ENCODE data around the gene GOLPH3. TPM values are rescaled to one million over a fixed set of nuclear protein-coding genes. Genes with fewer than 3 reads are reported as not detected.

The GOLPH3 gene
- total RNA-seq, 1 experiment from 2014 or later: 69.2 TPM

DNA sequence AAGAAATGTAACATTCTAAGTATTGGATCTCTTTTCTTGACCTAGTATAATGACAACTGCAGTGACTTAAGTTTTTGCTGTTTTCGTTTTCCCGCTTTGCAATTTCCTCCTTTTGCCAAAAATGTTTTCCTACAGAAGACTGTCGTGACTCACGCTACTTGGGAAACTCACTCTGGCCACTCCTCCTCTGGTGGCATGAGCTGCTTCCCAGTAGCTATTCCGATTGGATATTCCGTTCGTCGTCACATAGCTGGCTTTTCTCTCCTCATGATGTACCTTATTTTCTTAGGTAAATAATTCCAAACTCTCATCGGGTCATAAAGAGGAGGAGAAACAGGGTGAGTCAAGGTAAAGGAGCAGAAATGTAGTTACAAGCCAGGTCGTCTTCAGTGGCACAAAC is 64.9 kb downstream of the GOLPH3 start:
- H3K27me3 ChIP-seq (ENCODE audit: insufficient read depth, low read length): no peaks in the 10 kb centered on the region
- TF ChIP-seq, protein P1, sequence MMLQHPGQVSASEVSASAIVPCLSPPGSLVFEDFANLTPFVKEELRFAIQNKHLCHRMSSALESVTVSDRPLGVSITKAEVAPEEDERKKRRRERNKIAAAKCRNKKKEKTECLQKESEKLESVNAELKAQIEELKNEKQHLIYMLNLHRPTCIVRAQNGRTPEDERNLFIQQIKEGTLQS (IDR thresholded peaks at IDR 0.05): no peak
- no peak for TF ChIP-seq SRF (IDR thresholded peaks at IDR 0.05; ENCODE audit: low read depth)
- no peak for TF ChIP-seq ZFX (IDR thresholded peaks at IDR 0.05)
- TF ChIP-seq SIN3A (IDR thresholded peaks at IDR 0.05; ENCODE audit: low read depth): no peak
- TF ChIP-seq, protein P2, sequence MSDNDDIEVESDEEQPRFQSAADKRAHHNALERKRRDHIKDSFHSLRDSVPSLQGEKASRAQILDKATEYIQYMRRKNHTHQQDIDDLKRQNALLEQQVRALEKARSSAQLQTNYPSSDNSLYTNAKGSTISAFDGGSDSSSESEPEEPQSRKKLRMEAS (IDR thresholded peaks at IDR 0.05): no peak
- no peak for TF ChIP-seq FOSL1 (IDR thresholded peaks at IDR 0.05; ENCODE audit: low read depth)
- TF ChIP-seq ELF1 (IDR thresholded peaks at IDR 0.05; ENCODE audit: borderline replicate concordance, low read depth): no peak
- no peak for TF ChIP-seq ZNF274 (IDR thresholded peaks at IDR 0.05; ENCODE audit: low read depth, low read length)
- TF ChIP-seq, protein P3, sequence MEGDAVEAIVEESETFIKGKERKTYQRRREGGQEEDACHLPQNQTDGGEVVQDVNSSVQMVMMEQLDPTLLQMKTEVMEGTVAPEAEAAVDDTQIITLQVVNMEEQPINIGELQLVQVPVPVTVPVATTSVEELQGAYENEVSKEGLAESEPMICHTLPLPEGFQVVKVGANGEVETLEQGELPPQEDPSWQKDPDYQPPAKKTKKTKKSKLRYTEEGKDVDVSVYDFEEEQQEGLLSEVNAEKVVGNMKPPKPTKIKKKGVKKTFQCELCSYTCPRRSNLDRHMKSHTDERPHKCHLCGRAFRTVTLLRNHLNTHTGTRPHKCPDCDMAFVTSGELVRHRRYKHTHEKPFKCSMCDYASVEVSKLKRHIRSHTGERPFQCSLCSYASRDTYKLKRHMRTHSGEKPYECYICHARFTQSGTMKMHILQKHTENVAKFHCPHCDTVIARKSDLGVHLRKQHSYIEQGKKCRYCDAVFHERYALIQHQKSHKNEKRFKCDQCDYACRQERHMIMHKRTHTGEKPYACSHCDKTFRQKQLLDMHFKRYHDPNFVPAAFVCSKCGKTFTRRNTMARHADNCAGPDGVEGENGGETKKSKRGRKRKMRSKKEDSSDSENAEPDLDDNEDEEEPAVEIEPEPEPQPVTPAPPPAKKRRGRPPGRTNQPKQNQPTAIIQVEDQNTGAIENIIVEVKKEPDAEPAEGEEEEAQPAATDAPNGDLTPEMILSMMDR (IDR thresholded peaks at IDR 0.05 in 2 of 3, conservative IDR thresholded peaks at IDR 0.05 in 1 of 3; ENCODE audit: borderline replicate concordance in 1 of 3, insufficient read depth in 1 of 3, low read depth in 2 of 3, low read length in 2 of 3): no peak
- TF ChIP-seq EGR1 (IDR thresholded peaks at IDR 0.05; ENCODE audit: low read depth): no peak
- TF ChIP-seq YY1 (IDR thresholded peaks at IDR 0.05; ENCODE audit: extremely low read depth, insufficient replicate concordance, low read depth, low read length): no peak
- TF ChIP-seq POLR2A (IDR thresholded peaks at IDR 0.05; ENCODE audit: borderline replicate concordance, extremely low read depth, insufficient read depth, insufficient read length): no peak
- no peak for TF ChIP-seq CEBPB (IDR thresholded peaks at IDR 0.05; ENCODE audit: low read depth)
- no peak for TF ChIP-seq TCF7L2 (IDR thresholded peaks at IDR 0.05; ENCODE audit: borderline replicate concordance, extremely low read depth, insufficient read depth, insufficient read length)
- TF ChIP-seq, protein P4, sequence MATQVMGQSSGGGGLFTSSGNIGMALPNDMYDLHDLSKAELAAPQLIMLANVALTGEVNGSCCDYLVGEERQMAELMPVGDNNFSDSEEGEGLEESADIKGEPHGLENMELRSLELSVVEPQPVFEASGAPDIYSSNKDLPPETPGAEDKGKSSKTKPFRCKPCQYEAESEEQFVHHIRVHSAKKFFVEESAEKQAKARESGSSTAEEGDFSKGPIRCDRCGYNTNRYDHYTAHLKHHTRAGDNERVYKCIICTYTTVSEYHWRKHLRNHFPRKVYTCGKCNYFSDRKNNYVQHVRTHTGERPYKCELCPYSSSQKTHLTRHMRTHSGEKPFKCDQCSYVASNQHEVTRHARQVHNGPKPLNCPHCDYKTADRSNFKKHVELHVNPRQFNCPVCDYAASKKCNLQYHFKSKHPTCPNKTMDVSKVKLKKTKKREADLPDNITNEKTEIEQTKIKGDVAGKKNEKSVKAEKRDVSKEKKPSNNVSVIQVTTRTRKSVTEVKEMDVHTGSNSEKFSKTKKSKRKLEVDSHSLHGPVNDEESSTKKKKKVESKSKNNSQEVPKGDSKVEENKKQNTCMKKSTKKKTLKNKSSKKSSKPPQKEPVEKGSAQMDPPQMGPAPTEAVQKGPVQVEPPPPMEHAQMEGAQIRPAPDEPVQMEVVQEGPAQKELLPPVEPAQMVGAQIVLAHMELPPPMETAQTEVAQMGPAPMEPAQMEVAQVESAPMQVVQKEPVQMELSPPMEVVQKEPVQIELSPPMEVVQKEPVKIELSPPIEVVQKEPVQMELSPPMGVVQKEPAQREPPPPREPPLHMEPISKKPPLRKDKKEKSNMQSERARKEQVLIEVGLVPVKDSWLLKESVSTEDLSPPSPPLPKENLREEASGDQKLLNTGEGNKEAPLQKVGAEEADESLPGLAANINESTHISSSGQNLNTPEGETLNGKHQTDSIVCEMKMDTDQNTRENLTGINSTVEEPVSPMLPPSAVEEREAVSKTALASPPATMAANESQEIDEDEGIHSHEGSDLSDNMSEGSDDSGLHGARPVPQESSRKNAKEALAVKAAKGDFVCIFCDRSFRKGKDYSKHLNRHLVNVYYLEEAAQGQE (IDR thresholded peaks at IDR 0.05; ENCODE audit: low read depth): no peak
- no peak for TF ChIP-seq EZH2 (IDR thresholded peaks at IDR 0.05)
- ATAC-seq: no peak
- no peak overlapping the region for H3K27ac ChIP-seq (ENCODE audit: low read depth, low read length)
- H2AFZ ChIP-seq (ENCODE audit: low read depth, low read length, poor library complexity, severe bottlenecking): no peak overlapping the region
- H3K4me1 ChIP-seq (ENCODE audit: control insufficient read depth in 1 of 2, insufficient read depth in 2 of 2, low read length in 2 of 2): no peaks in the 10 kb centered on the region
- H3K9ac ChIP-seq (ENCODE audit: low read length): no peak overlapping the region
- H3K9me3 ChIP-seq (ENCODE audit: control insufficient read depth in 1 of 2, insufficient read depth in 1 of 2, low read depth in 1 of 2, low read length in 2 of 2): no peaks in the 10 kb centered on the region
- H3K79me2 ChIP-seq (ENCODE audit: insufficient read depth, low read length): peaks cover 21% of the 10 kb centered on the region; the same call in 1 of the 2 replicates
- no peaks in the 10 kb centered on the region for H3K9me2 ChIP-seq (ENCODE audit: insufficient read depth)
- ChIA-PET RAD21 (ENCODE audit: low non-redundant PET in 1 of 2, low total read pairs in 2 of 2, uncharacterized antibody in 2 of 2, unreplicated experiment in 2 of 2) (no interaction called here), POLR2A (interaction anchor here (1.9 kb wide), 1 partner anchor 11 kb away, joined by 7 read pairs; no protein-coding TSS in a partner anchor), CTCF (interaction anchor here (1.4 kb wide), 1 partner anchor 16 kb away, joined by 6 read pairs; no protein-coding TSS in a partner anchor)
- intact Hi-C loops (cut with micrococcal nuclease): no loop called here
- no peak for DNase-seq (ENCODE audit: low read depth, low spot score)
- H4K20me1 ChIP-seq (ENCODE audit: insufficient read depth): no peaks in the 10 kb centered on the region
- no peak overlapping the region for H3K4me3 ChIP-seq (replicated peaks in 1 of 2; ENCODE audit: low read depth in 1 of 2, low read length in 2 of 2)
- no peak overlapping the region for H3K4me2 ChIP-seq (ENCODE audit: low read length)
- no TSS peak for BruUV-seq (replicated peaks)
- peaks cover 16 to 29% of the 10 kb centered on the region in 2 experiments; a peak in 3 of 4 replicates for H3K36me3 ChIP-seq (ENCODE audit: control insufficient read depth in 1 of 2, insufficient read depth in 2 of 2, low read length in 2 of 2)

Data from HCT116 (cell line).